BE2C (cell line): ENCODE results near the gene TRIM31.
"Not testable (repeated sequence)": the region's sequence is repeated elsewhere in the genome, so short reads cannot be mapped to it uniquely, and the experiment has no call there.

Experiments
- DNase-seq: peaks from one replicate; pipeline ENCODE4 v3.0.0-alpha.2; 2020
- H3K27me3 ChIP-seq: fragments of 250-450 bp; sonication (Bioruptor Pico); 2 replicates; pipeline ENCODE4 v1.5.1; 2020; ENCODE audit warnings: mild to moderate bottlenecking
- H3K36me3 ChIP-seq: fragments of 250-450 bp; sonication (Bioruptor Pico); 2 replicates; pipeline ENCODE4 v1.5.1; 2020; ENCODE audit warnings: mild to moderate bottlenecking
- H3K4me1 ChIP-seq: fragments of 250-450 bp; sonication (Bioruptor Pico); 2 replicates; pipeline ENCODE4 v1.5.1; 2020
- H3K4me3 ChIP-seq: 2 replicates; pipeline ENCODE4 v1.5.1; 2011; ENCODE audit warnings: low read depth, low read length
- H3K9me3 ChIP-seq: fragments of 250-450 bp; sonication (Bioruptor Pico); 2 replicates; pipeline ENCODE4 v1.5.1; 2020
- TF ChIP-seq, protein P1 (sequence below): IDR thresholded peaks from 2 replicates; pipeline ENCODE4 v1.5.1; 2012; ENCODE audit warnings: mild to moderate bottlenecking, low read depth, low read length

Gene TRIM31

DNA sequence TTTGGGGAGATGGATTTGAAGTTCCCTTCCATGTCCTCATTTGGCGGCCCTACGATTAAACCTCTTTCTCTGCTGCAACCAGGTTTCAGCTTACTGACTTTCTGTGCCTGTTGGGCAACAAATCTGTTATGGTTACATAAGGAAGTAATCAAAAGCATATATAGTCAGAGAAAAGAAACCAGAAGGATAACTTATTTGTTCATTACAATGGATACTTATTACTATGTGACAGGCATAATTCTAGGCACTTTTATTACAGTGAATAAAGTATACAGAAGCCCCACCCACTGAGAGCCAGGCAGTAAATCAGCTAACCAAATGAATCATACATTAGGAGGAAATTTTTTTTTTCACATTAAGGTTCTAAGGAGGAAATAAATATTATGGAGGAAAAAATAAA lies 9.6 kb upstream of the TRIM31 start:
- Histone ChIP-seq H3K9me3 (no peaks in the 10 kb centered on the region), H3K4me1 (no peaks in the 10 kb centered on the region), H3K4me3 (no peak overlapping the region), H3K36me3 (no peaks in the 10 kb centered on the region), H3K27me3 (peaks cover 28% of the 10 kb centered on the region)
- DNase-seq: no peak
- TF ChIP-seq, protein P1, sequence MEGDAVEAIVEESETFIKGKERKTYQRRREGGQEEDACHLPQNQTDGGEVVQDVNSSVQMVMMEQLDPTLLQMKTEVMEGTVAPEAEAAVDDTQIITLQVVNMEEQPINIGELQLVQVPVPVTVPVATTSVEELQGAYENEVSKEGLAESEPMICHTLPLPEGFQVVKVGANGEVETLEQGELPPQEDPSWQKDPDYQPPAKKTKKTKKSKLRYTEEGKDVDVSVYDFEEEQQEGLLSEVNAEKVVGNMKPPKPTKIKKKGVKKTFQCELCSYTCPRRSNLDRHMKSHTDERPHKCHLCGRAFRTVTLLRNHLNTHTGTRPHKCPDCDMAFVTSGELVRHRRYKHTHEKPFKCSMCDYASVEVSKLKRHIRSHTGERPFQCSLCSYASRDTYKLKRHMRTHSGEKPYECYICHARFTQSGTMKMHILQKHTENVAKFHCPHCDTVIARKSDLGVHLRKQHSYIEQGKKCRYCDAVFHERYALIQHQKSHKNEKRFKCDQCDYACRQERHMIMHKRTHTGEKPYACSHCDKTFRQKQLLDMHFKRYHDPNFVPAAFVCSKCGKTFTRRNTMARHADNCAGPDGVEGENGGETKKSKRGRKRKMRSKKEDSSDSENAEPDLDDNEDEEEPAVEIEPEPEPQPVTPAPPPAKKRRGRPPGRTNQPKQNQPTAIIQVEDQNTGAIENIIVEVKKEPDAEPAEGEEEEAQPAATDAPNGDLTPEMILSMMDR: no peak

DNA sequence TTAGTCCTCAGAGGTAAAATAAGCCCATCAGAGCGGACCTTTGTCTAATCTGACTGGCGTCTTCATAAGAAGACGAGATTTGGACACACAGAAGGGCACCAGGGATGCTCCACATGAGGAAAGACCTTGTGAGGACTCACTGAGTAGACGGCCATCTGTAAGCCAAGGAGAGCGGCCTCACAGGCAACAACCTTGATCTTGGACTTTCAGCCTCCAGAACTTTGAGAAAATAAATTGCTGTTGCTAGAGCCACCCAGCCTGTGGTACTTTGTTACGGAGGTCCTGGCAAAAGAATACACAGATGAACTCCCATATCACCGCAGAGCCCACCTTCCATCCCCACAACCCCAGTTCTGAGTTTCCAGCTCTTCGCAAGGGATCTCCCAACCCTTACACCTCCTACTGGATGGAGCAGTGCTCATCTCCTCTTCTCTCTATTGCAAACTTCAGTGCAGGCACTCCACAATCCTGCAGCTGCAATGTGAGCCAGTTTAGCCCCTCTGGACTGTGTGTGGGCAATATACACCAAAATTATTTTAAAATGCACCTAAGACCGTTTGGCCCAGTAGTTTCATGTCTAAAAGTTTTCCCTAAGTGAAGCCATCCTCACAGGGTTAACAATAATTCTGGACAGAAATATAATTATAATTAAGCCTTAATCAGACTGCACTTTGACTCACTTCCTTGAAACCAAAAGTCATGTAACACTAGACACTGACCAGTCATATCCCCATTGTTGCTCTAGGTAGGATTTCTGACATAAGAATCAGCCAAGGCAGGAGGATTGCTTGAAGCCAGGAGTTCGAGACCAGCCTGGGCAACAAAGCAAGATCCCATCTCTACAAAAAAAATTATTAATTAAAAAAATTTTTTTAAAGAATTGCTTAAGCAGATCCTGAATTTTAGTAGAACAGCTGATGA lies 8.8 kb upstream of the TRIM31 start:
- Histone ChIP-seq H3K27me3 (peaks cover 20% of the 10 kb centered on the region), H3K4me3 (no peak overlapping the region), H3K9me3 (no peaks in the 10 kb centered on the region), H3K4me1 (no peaks in the 10 kb centered on the region), H3K36me3 (no peaks in the 10 kb centered on the region)
- DNase-seq: no peak
- TF ChIP-seq, protein P1: no peak

DNA sequence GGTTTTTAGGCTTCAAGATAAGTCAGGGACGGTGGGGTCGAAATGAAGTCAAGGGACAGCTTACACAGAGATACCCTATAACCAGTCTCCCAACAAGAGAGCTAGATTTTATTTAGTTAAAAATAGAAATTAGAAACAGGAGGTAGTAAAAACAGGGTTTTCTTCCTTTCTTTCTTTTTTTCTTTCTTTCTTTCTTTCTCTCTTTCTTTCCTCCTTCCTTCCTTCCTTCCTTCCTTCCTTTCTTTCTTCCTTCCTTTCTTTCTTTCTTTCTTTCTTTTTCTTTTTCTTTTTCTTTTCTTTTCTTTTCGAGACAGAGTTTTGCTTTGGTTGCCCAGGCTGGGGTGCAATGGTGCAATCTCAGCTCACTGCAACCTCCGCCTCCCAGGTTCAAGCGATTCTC lies 5.8 kb upstream of the TRIM31 start:
- not testable (repeated sequence) for H3K4me3 ChIP-seq, H3K9me3 ChIP-seq, H3K36me3 ChIP-seq, DNase-seq, H3K4me1 ChIP-seq
- peaks cover 11% of the 10 kb centered on the region for H3K27me3 ChIP-seq

DNA sequence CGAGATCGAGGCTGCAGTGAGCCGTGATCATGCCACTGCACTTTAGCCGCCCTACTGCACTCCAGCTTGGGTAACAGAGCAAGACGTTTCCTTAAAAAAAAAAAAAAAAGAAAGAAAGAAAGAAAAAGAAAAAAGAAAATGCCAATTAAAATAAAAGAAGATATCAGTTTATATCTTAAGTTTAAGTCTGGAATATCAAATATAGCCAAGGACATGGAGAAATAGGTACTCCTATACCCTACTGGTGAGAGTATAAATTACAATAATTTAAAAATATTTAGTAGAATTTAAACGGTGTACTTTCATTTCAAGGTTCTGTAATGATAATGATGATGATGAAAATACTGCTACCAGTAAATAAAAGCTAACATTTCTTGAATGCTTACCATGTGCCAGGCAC lies 3.8 kb upstream of the TRIM31 start:
- no peak for DNase-seq
- H3K27me3 ChIP-seq: peaks cover 31% of the 10 kb centered on the region
- H3K4me1 ChIP-seq: no peaks in the 10 kb centered on the region
- H3K36me3 ChIP-seq: no peaks in the 10 kb centered on the region
- TF ChIP-seq, protein P1: no peak
- H3K9me3 ChIP-seq: no peaks in the 10 kb centered on the region
- no peak overlapping the region for H3K4me3 ChIP-seq

DNA sequence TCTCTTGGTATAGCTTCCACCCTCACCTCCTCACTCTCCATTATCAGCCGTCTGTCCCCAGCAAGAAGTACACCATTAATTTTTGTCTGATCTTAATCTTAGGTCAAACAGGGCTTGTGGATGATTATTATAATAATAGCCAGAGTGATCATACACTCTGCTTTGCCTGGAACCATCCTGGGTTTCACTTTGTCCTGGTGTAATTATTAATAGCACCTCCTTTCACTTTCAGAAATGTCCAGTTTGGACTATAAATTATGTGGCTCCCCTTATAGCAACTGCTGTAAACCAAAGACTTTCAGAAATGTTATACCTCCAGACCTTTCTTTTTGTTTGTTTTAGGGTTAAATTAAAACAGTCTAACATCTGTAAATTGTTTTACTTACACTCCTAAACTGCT lies 951 bp upstream of the TRIM31 start:
- Histone ChIP-seq H3K9me3 (no peaks in the 10 kb centered on the region), H3K4me1 (no peaks in the 10 kb centered on the region), H3K36me3 (no peaks in the 10 kb centered on the region), H3K4me3 (no peak overlapping the region), H3K27me3 (peaks cover 43% of the 10 kb centered on the region)
- no peak for DNase-seq
- TF ChIP-seq, protein P1: no peak

DNA sequence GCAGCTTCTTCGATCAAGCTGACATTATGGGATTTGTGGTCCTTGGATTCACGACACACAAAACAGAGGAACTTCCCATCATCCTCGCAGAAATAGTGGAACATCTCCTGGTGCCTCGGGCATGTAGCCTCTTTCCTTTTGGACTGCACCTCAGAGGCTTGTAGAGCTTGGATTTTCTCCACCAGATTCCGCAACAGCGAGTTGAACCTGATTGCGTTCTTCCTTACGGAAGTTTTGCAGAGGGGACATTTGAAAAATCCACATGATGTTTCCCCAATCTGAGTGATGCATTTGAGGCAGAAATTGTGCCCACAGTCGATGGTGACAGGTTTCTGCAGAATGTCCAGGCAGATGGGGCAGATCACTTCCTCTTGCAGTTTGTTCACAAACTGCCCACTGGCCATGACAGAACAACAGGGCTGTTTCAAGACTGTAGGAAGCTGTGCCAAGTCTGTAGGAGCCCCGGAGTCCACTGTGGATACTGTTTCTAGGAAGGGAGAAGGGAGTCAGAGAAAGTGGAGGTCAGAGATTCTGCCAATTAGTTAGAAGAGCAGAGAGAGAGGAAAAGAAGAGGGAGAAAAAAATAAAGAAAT lies 392 bp downstream of the TRIM31 start:
- H3K36me3 ChIP-seq: no peaks in the 10 kb centered on the region
- TF ChIP-seq, protein P1: no peak
- H3K27me3 ChIP-seq: peaks cover 40% of the 10 kb centered on the region
- no peaks in the 10 kb centered on the region for H3K9me3 ChIP-seq
- no peaks in the 10 kb centered on the region for H3K4me1 ChIP-seq
- no peak overlapping the region for H3K4me3 ChIP-seq
- no peak for DNase-seq
